ENCODE measurements around the gene ARHGAP21.
"Not testable (repeated sequence)": the region's sequence is repeated elsewhere in the genome, so short reads cannot be mapped to it uniquely, and the experiment has no call there.

The ARHGAP21 gene

DNA sequence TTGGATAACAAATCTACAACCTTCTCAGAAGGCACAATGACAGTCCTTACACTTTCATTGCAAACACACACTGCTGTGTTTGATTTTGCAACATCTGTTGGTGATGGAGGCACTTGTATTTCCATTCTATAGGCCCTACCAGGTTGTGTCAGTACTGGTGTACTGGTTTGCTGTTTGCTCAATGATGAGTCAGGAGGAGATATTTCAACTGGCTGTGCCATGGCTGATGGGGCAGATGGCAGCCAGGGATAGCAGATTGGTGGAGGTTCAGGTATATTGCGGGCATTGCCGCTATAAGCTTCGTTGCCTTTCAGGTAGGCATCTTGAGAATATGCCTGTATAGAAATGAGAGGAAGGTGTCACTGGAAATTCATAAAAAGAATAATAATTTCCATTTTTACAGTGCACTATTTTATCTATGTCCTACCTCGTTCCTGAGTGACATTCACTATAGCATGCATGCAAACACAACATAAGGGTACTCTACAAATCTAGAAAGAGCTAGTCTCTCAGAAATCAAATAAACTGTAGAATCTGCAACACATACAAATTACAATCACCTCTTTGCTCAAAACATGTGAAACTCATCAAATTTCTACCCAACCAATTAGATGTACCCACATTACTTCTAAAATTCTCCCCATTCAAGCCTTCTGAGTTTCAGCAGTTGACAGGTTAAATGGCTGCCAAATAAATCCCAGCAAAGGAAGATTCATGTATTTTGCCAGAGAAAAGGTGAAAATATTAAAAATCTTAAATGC is 102.5 kb downstream of the ARHGAP21 start:
- H2BK15ac ChIP-seq (replicated peaks; ENCODE audit: low read depth); H3K79me1 ChIP-seq (ENCODE audit: low read length); H3K23ac ChIP-seq (ENCODE audit: low read length); H4K5ac ChIP-seq (ENCODE audit: low read length); H3K4me3 ChIP-seq (ENCODE audit: low read length); H3K18ac ChIP-seq (ENCODE audit: low read length); DNase-seq; H3K4ac ChIP-seq (ENCODE audit: low read depth, low read length); H2AK5ac ChIP-seq (ENCODE audit: low read length); H3K4me1 ChIP-seq (ENCODE audit: control insufficient read depth, low read depth, low read length); H3K36me3 ChIP-seq (ENCODE audit: control insufficient read depth, insufficient read depth, low read length); H3K27me3 ChIP-seq (ENCODE audit: insufficient read depth, low read length, poor library complexity); H2BK5ac ChIP-seq (ENCODE audit: low read length); H3K56ac ChIP-seq (ENCODE audit: low read length); H3K9ac ChIP-seq (ENCODE audit: low read length); H4K8ac ChIP-seq (ENCODE audit: low read depth, low read length); H3K79me2 ChIP-seq (ENCODE audit: control insufficient read depth, insufficient read depth, low read length); H3K27ac ChIP-seq (ENCODE audit: low read depth, low read length); H3K4me2 ChIP-seq (ENCODE audit: low read length); H2BK120ac ChIP-seq (ENCODE audit: low read depth, low read length): not testable (repeated sequence)
- no CpG with 5 or more reads among the region's 4 CpGs for WGBS (ENCODE audit: extremely low coverage, insufficient coverage, low lambda C conversion rate)

- H3K4me1 ChIP-seq (ENCODE audit: control insufficient read depth, low read depth, low read length); H3K27me3 ChIP-seq (ENCODE audit: insufficient read depth, low read length, poor library complexity); H2BK5ac ChIP-seq (ENCODE audit: low read length); H3K79me2 ChIP-seq (ENCODE audit: control insufficient read depth, insufficient read depth, low read length); H4K5ac ChIP-seq (ENCODE audit: low read length); H3K27ac ChIP-seq (ENCODE audit: low read depth, low read length); H3K56ac ChIP-seq (ENCODE audit: low read length); H3K4ac ChIP-seq (ENCODE audit: low read depth, low read length); DNase-seq; H3K18ac ChIP-seq (ENCODE audit: low read length); H3K23ac ChIP-seq (ENCODE audit: low read length); H2AK5ac ChIP-seq (ENCODE audit: low read length); H3K4me3 ChIP-seq (ENCODE audit: low read length); H2BK120ac ChIP-seq (ENCODE audit: low read depth, low read length); H3K79me1 ChIP-seq (ENCODE audit: low read length); H4K8ac ChIP-seq (ENCODE audit: low read depth, low read length); H2BK15ac ChIP-seq (replicated peaks; ENCODE audit: low read depth); H3K9ac ChIP-seq (ENCODE audit: low read length); H3K4me2 ChIP-seq (ENCODE audit: low read length); H3K36me3 ChIP-seq (ENCODE audit: control insufficient read depth, insufficient read depth, low read length): not testable (repeated sequence)
- no CpG with 5 or more reads among the region's 8 CpGs for WGBS (ENCODE audit: extremely low coverage, insufficient coverage, low lambda C conversion rate)
These were observed 103.7 kb downstream of the ARHGAP21 start for GRCh38 chr10:24619994-24620310.

DNA sequence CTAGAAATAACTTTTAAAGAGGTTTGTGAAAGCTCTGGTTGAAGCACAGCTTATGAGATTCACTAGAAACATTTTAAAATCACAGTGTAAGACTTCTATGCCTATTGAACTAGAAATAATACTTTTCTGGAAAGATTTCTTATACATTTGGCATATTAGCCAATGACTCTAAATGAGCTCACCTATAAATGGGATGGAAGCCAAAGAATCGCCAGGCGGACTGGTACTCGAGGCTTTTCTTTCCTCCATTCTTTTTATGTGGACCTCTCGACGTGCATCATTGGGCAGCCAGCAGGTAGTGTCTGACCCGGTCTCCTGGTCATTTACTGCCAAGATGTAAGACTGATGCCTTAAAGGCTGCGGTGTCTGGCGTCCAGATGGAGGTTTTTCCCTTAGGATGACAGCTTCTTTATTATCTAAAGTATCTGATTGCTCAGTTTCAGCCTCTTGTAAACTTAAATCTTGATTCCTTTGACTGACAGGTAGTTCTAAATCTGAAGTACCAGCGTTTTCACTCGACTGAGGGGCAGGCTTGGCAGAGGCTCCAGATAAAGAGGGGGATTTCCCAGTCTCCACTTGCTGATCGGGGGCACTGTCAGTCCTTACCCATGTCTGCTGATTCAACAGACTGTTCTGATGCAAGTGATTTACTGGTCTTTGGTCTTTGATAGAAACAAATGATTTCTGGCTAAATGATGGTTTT is 104.2 kb downstream of the ARHGAP21 start:
- H3K27me3 ChIP-seq (ENCODE audit: insufficient read depth, low read length, poor library complexity); H3K23ac ChIP-seq (ENCODE audit: low read length); H3K9ac ChIP-seq (ENCODE audit: low read length); H3K18ac ChIP-seq (ENCODE audit: low read length); H3K79me1 ChIP-seq (ENCODE audit: low read length); H3K36me3 ChIP-seq (ENCODE audit: control insufficient read depth, insufficient read depth, low read length); H3K4ac ChIP-seq (ENCODE audit: low read depth, low read length); H3K79me2 ChIP-seq (ENCODE audit: control insufficient read depth, insufficient read depth, low read length); H4K5ac ChIP-seq (ENCODE audit: low read length); H3K4me1 ChIP-seq (ENCODE audit: control insufficient read depth, low read depth, low read length); H2BK15ac ChIP-seq (replicated peaks; ENCODE audit: low read depth); H4K8ac ChIP-seq (ENCODE audit: low read depth, low read length); DNase-seq; H3K27ac ChIP-seq (ENCODE audit: low read depth, low read length); H2BK5ac ChIP-seq (ENCODE audit: low read length); H2AK5ac ChIP-seq (ENCODE audit: low read length); H3K4me3 ChIP-seq (ENCODE audit: low read length); H3K56ac ChIP-seq (ENCODE audit: low read length); H2BK120ac ChIP-seq (ENCODE audit: low read depth, low read length); H3K4me2 ChIP-seq (ENCODE audit: low read length): not testable (repeated sequence)
- no CpG with 5 or more reads among the region's 11 CpGs for WGBS (ENCODE audit: extremely low coverage, insufficient coverage, low lambda C conversion rate)

DNA sequence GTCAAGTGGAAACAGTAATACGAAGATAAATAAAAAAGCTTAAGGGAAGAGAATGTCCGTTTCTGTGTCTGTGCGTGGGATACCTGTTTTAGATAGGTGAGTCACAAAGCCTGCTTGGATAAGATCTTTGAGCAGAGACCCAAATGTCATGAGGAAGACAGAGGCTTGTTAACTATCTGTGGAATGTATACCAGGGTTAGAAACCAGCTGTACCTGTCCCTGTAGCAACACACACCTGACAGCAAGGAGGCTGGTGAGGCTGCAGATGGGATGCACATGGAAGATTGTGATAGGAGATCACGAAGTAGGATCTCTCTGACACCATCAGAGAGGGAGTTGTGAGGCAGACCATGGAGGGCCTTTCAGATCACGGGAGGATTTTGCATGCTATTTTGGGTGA is 105.3 kb downstream of the ARHGAP21 start:
- Histone ChIP-seq H2BK15ac (replicated peaks; ENCODE audit: low read depth) (no peak overlapping the region), H2BK120ac (ENCODE audit: low read depth, low read length) (no peak overlapping the region), H2BK5ac (ENCODE audit: low read length) (no peak overlapping the region), H3K4me2 (ENCODE audit: low read length) (no peak overlapping the region), H3K18ac (ENCODE audit: low read length) (no peak overlapping the region), H3K4ac (ENCODE audit: low read depth, low read length) (no peak overlapping the region), H3K79me1 (ENCODE audit: low read length) (no peaks in the 10 kb centered on the region), H3K4me3 (ENCODE audit: low read length) (no peak overlapping the region), H3K36me3 (ENCODE audit: control insufficient read depth, insufficient read depth, low read length) (peaks cover 3% of the 10 kb centered on the region), H4K5ac (ENCODE audit: low read length) (no peak overlapping the region), H2AK5ac (ENCODE audit: low read length) (no peak overlapping the region), H3K56ac (ENCODE audit: low read length) (no peak overlapping the region), H4K8ac (ENCODE audit: low read depth, low read length) (no peak overlapping the region), H3K4me1 (ENCODE audit: control insufficient read depth, low read depth, low read length) (no peaks in the 10 kb centered on the region), H3K9ac (ENCODE audit: low read length) (no peak overlapping the region), H3K23ac (ENCODE audit: low read length) (no peak overlapping the region), H3K27ac (ENCODE audit: low read depth, low read length) (no peak overlapping the region), H3K79me2 (ENCODE audit: control insufficient read depth, insufficient read depth, low read length) (no peaks in the 10 kb centered on the region), H3K27me3 (ENCODE audit: insufficient read depth, low read length, poor library complexity) (no peaks in the 10 kb centered on the region)
- DNase-seq = peak; percentile 65
- WGBS (ENCODE audit: extremely low coverage, insufficient coverage, low lambda C conversion rate) = no CpG with 5 or more reads among the region's 5 CpGs

DNA sequence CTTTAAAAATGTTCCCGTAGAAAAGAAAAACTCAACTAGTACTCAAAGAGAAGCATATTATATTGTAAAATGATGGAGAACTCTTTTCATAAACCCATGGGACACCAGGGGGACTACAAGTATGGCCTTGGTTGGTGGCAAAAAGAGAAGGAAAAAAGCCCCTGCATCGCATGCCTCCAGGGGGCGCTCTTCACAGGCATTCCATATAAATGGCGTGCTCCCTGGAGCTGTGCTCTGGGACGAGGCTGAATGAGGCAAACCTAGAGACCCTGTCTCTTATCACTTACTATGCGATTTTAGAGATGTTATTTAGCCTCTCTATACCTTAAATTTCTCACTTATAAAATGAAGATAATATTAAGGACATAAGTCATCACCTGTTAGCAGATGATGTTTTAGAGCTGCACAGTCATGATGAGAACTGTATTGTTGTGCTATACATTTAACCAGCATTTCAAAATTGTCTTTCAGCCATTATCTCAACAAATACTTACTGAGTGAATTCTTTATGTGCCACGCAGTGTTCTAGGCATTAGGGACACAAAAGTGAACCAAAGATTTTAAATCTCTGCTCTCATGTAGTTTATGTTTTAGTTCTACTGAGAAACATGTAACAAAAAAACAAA is 105.8 kb downstream of the ARHGAP21 start:
- DNase-seq = peak; percentile 89
- no peak overlapping the region for H3K4me3 ChIP-seq (ENCODE audit: low read length)
- H3K4me2 ChIP-seq (ENCODE audit: low read length) = no peak overlapping the region
- no peak overlapping the region for H2BK5ac ChIP-seq (ENCODE audit: low read length)
- H2BK120ac ChIP-seq (ENCODE audit: low read depth, low read length) = no peak overlapping the region
- H3K79me2 ChIP-seq (ENCODE audit: control insufficient read depth, insufficient read depth, low read length) = no peaks in the 10 kb centered on the region
- no peaks in the 10 kb centered on the region for H3K4me1 ChIP-seq (ENCODE audit: control insufficient read depth, low read depth, low read length)
- H3K56ac ChIP-seq (ENCODE audit: low read length) = no peak overlapping the region
- H3K27ac ChIP-seq (ENCODE audit: low read depth, low read length) = no peak overlapping the region
- H4K8ac ChIP-seq (ENCODE audit: low read depth, low read length) = no peak overlapping the region
- H3K79me1 ChIP-seq (ENCODE audit: low read length) = no peaks in the 10 kb centered on the region
- H3K9ac ChIP-seq (ENCODE audit: low read length) = no peak overlapping the region
- H4K5ac ChIP-seq (ENCODE audit: low read length) = no peak overlapping the region
- no peak overlapping the region for H2BK15ac ChIP-seq (replicated peaks; ENCODE audit: low read depth)
- no peak overlapping the region for H3K23ac ChIP-seq (ENCODE audit: low read length)
- no peak overlapping the region for H3K18ac ChIP-seq (ENCODE audit: low read length)
- no peaks in the 10 kb centered on the region for H3K27me3 ChIP-seq (ENCODE audit: insufficient read depth, low read length, poor library complexity)
- H2AK5ac ChIP-seq (ENCODE audit: low read length) = no peak overlapping the region
- WGBS (ENCODE audit: extremely low coverage, insufficient coverage, low lambda C conversion rate) = no CpG with 5 or more reads among the region's 7 CpGs
- H3K4ac ChIP-seq (ENCODE audit: low read depth, low read length) = no peak overlapping the region
- peaks cover 3% of the 10 kb centered on the region for H3K36me3 ChIP-seq (ENCODE audit: control insufficient read depth, insufficient read depth, low read length)

Data from mesendoderm (in vitro differentiated cells).